ENCODE data around the gene KRT14. TPM values are rescaled to one million over a fixed set of nuclear protein-coding genes. Genes with fewer than 3 reads are reported as not detected.

KRT14 gene
- total RNA-seq, 1 donor from 2014 or later: 1.0 TPM

- no peaks in the 10 kb centered on the region for H3K36me3 ChIP-seq (ENCODE audit: insufficient read depth, low read length)
- no peak overlapping the region for H3K4me3 ChIP-seq (ENCODE audit: insufficient read depth, low read depth, low read length)
- H3K4me3 Mint-ChIP-seq (ENCODE audit: unreplicated experiment): no peak overlapping the region
- H3K79me2 ChIP-seq (ENCODE audit: insufficient read depth, low read length): no peaks in the 10 kb centered on the region
- no peak overlapping the region for H3K9ac ChIP-seq (ENCODE audit: low read length)
- TF ChIP-seq EZH2 (IDR thresholded peaks at IDR 0.05; ENCODE audit: insufficient read depth, low read length) (no peak), CTCF (IDR thresholded peaks at IDR 0.05; ENCODE audit: insufficient read depth, low read depth, low read length) (no peak)
- no peaks in the 10 kb centered on the region for H4K20me1 ChIP-seq (ENCODE audit: insufficient read depth, low read length)
- H3K27me3 Mint-ChIP-seq (ENCODE audit: low read depth, unreplicated experiment): peaks cover 6% of the 10 kb centered on the region
- no peak overlapping the region for H3K27ac ChIP-seq (ENCODE audit: low read depth, low read length)
- H3K27me3 ChIP-seq (ENCODE audit: insufficient read depth, low read length): no peaks in the 10 kb centered on the region
- H2AFZ ChIP-seq (ENCODE audit: low read depth, low read length): no peak overlapping the region
- peaks cover 17% of the 10 kb centered on the region for H3K4me1 ChIP-seq (ENCODE audit: insufficient read depth, low read length)
- H3K27ac Mint-ChIP-seq (ENCODE audit: unreplicated experiment): no peak overlapping the region
- peaks cover 2% of the 10 kb centered on the region for H3K36me3 Mint-ChIP-seq (ENCODE audit: low read depth, unreplicated experiment)
- peaks cover 23% of the 10 kb centered on the region for H3K4me1 Mint-ChIP-seq (ENCODE audit: low read depth, unreplicated experiment)
- H3K9me3 ChIP-seq (ENCODE audit: insufficient read depth, low read depth, low read length): no peaks in the 10 kb centered on the region
- FAIRE-seq (no peak), DNase-seq (ENCODE audit: low read depth) (no peak)
- H3K9me3 Mint-ChIP-seq (ENCODE audit: unreplicated experiment): no peaks in the 10 kb centered on the region
- no peak overlapping the region for H3K4me2 ChIP-seq (ENCODE audit: low read length)
These were observed 45.6 kb downstream of the KRT14 start for GRCh38 chr17:41540921-41541625.

- H3K27ac ChIP-seq (ENCODE audit: low read depth, low read length): no peak overlapping the region
- Mint-ChIP-seq H3K36me3 (ENCODE audit: low read depth, unreplicated experiment) (peaks cover 2% of the 10 kb centered on the region), H3K4me1 (ENCODE audit: low read depth, unreplicated experiment) (peaks cover 27% of the 10 kb centered on the region), H3K4me3 (ENCODE audit: unreplicated experiment) (no peak overlapping the region), H3K27me3 (ENCODE audit: low read depth, unreplicated experiment) (peaks cover 9% of the 10 kb centered on the region), H3K27ac (ENCODE audit: unreplicated experiment) (no peak overlapping the region), H3K9me3 (ENCODE audit: unreplicated experiment) (no peaks in the 10 kb centered on the region)
- DNase-seq (ENCODE audit: low read depth) (no peak), FAIRE-seq (no peak)
- peaks cover 17% of the 10 kb centered on the region for H3K4me1 ChIP-seq (ENCODE audit: insufficient read depth, low read length)
- H3K4me3 ChIP-seq (ENCODE audit: insufficient read depth, low read depth, low read length): no peak overlapping the region
- no peaks in the 10 kb centered on the region for H3K36me3 ChIP-seq (ENCODE audit: insufficient read depth, low read length)
- no peak overlapping the region for H3K4me2 ChIP-seq (ENCODE audit: low read length)
- H3K27me3 ChIP-seq (ENCODE audit: insufficient read depth, low read length): no peaks in the 10 kb centered on the region
- H3K79me2 ChIP-seq (ENCODE audit: insufficient read depth, low read length): no peaks in the 10 kb centered on the region
- H4K20me1 ChIP-seq (ENCODE audit: insufficient read depth, low read length): no peaks in the 10 kb centered on the region
- TF ChIP-seq EZH2 (IDR thresholded peaks at IDR 0.05; ENCODE audit: insufficient read depth, low read length) (no peak), CTCF (IDR thresholded peaks at IDR 0.05; ENCODE audit: insufficient read depth, low read depth, low read length) (no peak)
- H3K9ac ChIP-seq (ENCODE audit: low read length): no peak overlapping the region
- H2AFZ ChIP-seq (ENCODE audit: low read depth, low read length): no peak overlapping the region
- no peaks in the 10 kb centered on the region for H3K9me3 ChIP-seq (ENCODE audit: insufficient read depth, low read depth, low read length)
These were observed 46.6 kb downstream of the KRT14 start for GRCh38 chr17:41539979-41540701.

Data from astrocyte (in vitro differentiated cells and primary cell).